Liver (tissue), 9 donors: ENCODE results near the gene ADGRV1. TPM values are rescaled to one million over a fixed set of nuclear protein-coding genes. Genes with fewer than 3 reads are reported as not detected.

Source experiments
- DNase-seq: peaks from one replicate; pipeline ENCODE4 v3.0.0-alpha.2; 2017; ENCODE audit warnings: low spot score
- H3K27ac ChIP-seq, 2 donors: one replicate each; pipeline ENCODE4 v1.7.0; 2013; ENCODE audit warnings: inconsistent platforms in 2 of 2, low read length in 2 of 2, control low read depth in 1 of 2, low read depth in 1 of 2, mild to moderate bottlenecking in 1 of 2
- H3K27me3 ChIP-seq, 4 donors: one replicate each; pipeline versions ENCODE4 v1.6.1 to v1.7.0; 2013; ENCODE audit warnings: low read length in 3 of 4, inconsistent platforms in 1 of 4, mild to moderate bottlenecking in 1 of 4, moderate library complexity in 1 of 4; ENCODE audit not compliant: control insufficient read depth in 4 of 4, insufficient read depth in 4 of 4
- H3K36me3 ChIP-seq, 4 donors: one replicate each; pipeline versions ENCODE4 v1.6.1 to v1.7.0; 2013; ENCODE audit warnings: low read length in 3 of 4, mild to moderate bottlenecking in 3 of 4, low read depth in 1 of 4, moderate library complexity in 1 of 4; ENCODE audit not compliant: control insufficient read depth in 4 of 4, insufficient read depth in 3 of 4
- H3K4me1 ChIP-seq, 4 donors: one replicate each; pipeline versions ENCODE4 v1.6.1 to v1.7.0; 2013; ENCODE audit warnings: low read length in 3 of 4, mild to moderate bottlenecking in 3 of 4, moderate library complexity in 1 of 4; ENCODE audit not compliant: control insufficient read depth in 4 of 4, insufficient read depth in 4 of 4
- H3K4me3 ChIP-seq, 3 donors: one replicate each; pipeline versions ENCODE4 v1.6.1 to v1.7.0; 2013; ENCODE audit warnings: low read length in 3 of 3, control low read depth in 1 of 3, low read depth in 1 of 3, mild to moderate bottlenecking in 1 of 3
- H3K9ac ChIP-seq, 2 donors: one replicate each; pipeline ENCODE4 v1.7.0; 2013; ENCODE audit warnings: low read length in 2 of 2, mild to moderate bottlenecking in 2 of 2, moderate library complexity in 2 of 2, control low read depth in 1 of 2, low read depth in 1 of 2
- H3K9me3 ChIP-seq, 4 donors: one replicate each; pipeline versions ENCODE4 v1.6.1 to v1.7.0; 2013; ENCODE audit warnings: low read length in 3 of 4; ENCODE audit not compliant: control insufficient read depth in 4 of 4
- EGR1 ChIP-seq, 2 donors: IDR thresholded peaks; 2 replicates each; pipeline ENCODE4 v1.6.1; 2016 to 2018; ENCODE audit warnings: antibody characterized with exemption in 2 of 2, low read depth in 2 of 2
- FOXA1 ChIP-seq: IDR thresholded peaks from 2 replicates; pipeline ENCODE4 v1.6.1; 2016; ENCODE audit warnings: antibody characterized with exemption
- GABPA ChIP-seq, 2 donors: IDR thresholded peaks in 1 of 2; conservative IDR thresholded peaks in 1 of 2; 2 replicates each; pipeline ENCODE4 v1.6.1; 2016; ENCODE audit warnings: antibody characterized with exemption in 2 of 2, mild to moderate bottlenecking in 1 of 2, moderate library complexity in 1 of 2
- HNF4A ChIP-seq, 2 donors: conservative IDR thresholded peaks; 2 replicates each; pipeline ENCODE4 v1.6.1; 2016; ENCODE audit warnings: antibody characterized with exemption in 2 of 2, mild to moderate bottlenecking in 2 of 2
- HNF4G ChIP-seq: IDR thresholded peaks from 2 replicates; pipeline ENCODE4 v1.6.1; 2016; ENCODE audit warnings: antibody characterized with exemption
- JUND ChIP-seq, 2 donors: IDR thresholded peaks; 2 replicates each; pipeline ENCODE4 v1.6.1; 2016; ENCODE audit warnings: antibody characterized with exemption in 2 of 2
- NR2F2 ChIP-seq: IDR thresholded peaks from 2 replicates; pipeline ENCODE4 v1.6.1; 2016; ENCODE audit warnings: antibody characterized with exemption
- RXRA ChIP-seq, 2 donors: IDR thresholded peaks; 2 replicates each; pipeline ENCODE4 v1.6.1; 2017 to 2018; ENCODE audit warnings: antibody characterized with exemption in 2 of 2, mild to moderate bottlenecking in 1 of 2
- SP1 ChIP-seq: IDR thresholded peaks from 2 replicates; pipeline ENCODE4 v1.6.1; 2018; ENCODE audit warnings: antibody characterized with exemption, mild to moderate bottlenecking
- TAF1 ChIP-seq: conservative IDR thresholded peaks from 2 replicates; pipeline ENCODE4 v1.6.1; 2016; ENCODE audit warnings: antibody characterized with exemption, mild to moderate bottlenecking
- WGBS: extraction: QIAGEN DNeasy Blood & Tissue Kit; methylation state at CpG from one replicate; pipeline ENCODE4 v1.1.7; 2013; 5-methylcytosine and 5-hydroxymethylcytosine counted together
- polyA plus RNA-seq, 2 donors: library from polyadenylated mRNA; stranded (reverse) in 1 of 2; unstranded in 1 of 2; fragments of 200-250 nt in 1 of 2; fragments of >200 nt in 1 of 2; fragmentation: Nextera tagmentation in 1 of 2; extraction: Ambion mirVana in 1 of 2; gene quantifications; one replicate each; pipeline versions ENCODE4 v1.2.1 to v1.2.3, GENCODE V29; 2013 to 2015
- total RNA-seq, 2 donors: library from RNA; depleted of rRNA; stranded (reverse); fragments of >200 nt; gene quantifications; one replicate each; pipeline ENCODE4 v1.2.3, GENCODE V29; 2014
- TF ChIP-seq, protein P1 (sequence below): fragments of 150-350 bp; IDR thresholded peaks from 2 replicates; pipeline ENCODE4 v1.5.1; 2017; ENCODE audit warnings: improper control_type of control experiment, low read depth, low read length; ENCODE audit not compliant: missing input control
- TF ChIP-seq, protein P2 (sequence below): IDR thresholded peaks from 2 replicates; pipeline ENCODE4 v1.6.1; 2016; ENCODE audit warnings: antibody characterized with exemption
- TF ChIP-seq, protein P3 (sequence below): IDR thresholded peaks from 2 replicates; pipeline ENCODE4 v1.6.1; 2016; ENCODE audit warnings: antibody characterized with exemption
- TF ChIP-seq, protein P4 (sequence below): IDR thresholded peaks from 2 replicates; pipeline ENCODE4 v1.6.1; 2016; ENCODE audit warnings: antibody characterized with exemption
- donor health status: healthy.
- donor health status: healthy.
- donor health status: healthy.
- donor health status: healthy.
- donor health status: healthy.

ADGRV1 gene
- total and polyA plus RNA-seq, 4 donors: 5.1 to 15.5 (median 9.6) TPM

DNA sequence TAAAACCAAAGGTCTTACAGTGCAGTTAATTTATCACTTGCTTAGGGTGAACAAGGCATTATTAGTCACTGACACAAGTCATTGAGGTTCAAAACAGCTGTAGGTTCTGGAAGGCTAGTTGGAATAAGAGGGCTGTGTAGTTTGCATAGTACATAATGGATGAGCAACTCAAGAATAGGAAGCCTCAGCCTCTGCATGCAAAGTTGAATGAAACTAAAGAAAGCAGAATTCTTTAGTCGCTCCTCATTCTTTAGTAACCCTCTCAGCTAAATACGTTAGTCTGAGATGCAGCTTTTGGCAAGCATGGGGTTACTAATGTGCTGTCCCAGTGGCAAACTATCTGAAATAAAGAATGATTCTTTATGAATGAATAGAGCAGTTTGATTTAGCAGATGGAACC, 74.2 kb downstream of the ADGRV1 start:
- Histone ChIP-seq H3K4me3 (no peak overlapping the region), H3K27ac (no peak overlapping the region), H3K36me3 (no peaks in the 10 kb centered on the region), H3K9ac (no peak overlapping the region), H3K9me3 (no peaks in the 10 kb centered on the region), H3K4me1 (no peaks in the 10 kb centered on the region), H3K27me3 (peaks cover 0 to 2% (median 0%) of the 10 kb centered on the region in 4 donors)
- no peak for DNase-seq
- 76% methylated on average over 2 of the region's 2 CpGs for WGBS
- no peak for TF ChIP-seq GABPA (IDR thresholded peaks at IDR 0.05 in 1 of 2, conservative IDR thresholded peaks at IDR 0.05 in 1 of 2)
- TF ChIP-seq, protein P1, sequence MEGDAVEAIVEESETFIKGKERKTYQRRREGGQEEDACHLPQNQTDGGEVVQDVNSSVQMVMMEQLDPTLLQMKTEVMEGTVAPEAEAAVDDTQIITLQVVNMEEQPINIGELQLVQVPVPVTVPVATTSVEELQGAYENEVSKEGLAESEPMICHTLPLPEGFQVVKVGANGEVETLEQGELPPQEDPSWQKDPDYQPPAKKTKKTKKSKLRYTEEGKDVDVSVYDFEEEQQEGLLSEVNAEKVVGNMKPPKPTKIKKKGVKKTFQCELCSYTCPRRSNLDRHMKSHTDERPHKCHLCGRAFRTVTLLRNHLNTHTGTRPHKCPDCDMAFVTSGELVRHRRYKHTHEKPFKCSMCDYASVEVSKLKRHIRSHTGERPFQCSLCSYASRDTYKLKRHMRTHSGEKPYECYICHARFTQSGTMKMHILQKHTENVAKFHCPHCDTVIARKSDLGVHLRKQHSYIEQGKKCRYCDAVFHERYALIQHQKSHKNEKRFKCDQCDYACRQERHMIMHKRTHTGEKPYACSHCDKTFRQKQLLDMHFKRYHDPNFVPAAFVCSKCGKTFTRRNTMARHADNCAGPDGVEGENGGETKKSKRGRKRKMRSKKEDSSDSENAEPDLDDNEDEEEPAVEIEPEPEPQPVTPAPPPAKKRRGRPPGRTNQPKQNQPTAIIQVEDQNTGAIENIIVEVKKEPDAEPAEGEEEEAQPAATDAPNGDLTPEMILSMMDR: no peak
- TF ChIP-seq RXRA (IDR thresholded peaks at IDR 0.05): no peak
- TF ChIP-seq EGR1 (IDR thresholded peaks at IDR 0.05; ENCODE audit: low read depth in 2 of 2): no peak
- TF ChIP-seq TAF1: no peak

DNA sequence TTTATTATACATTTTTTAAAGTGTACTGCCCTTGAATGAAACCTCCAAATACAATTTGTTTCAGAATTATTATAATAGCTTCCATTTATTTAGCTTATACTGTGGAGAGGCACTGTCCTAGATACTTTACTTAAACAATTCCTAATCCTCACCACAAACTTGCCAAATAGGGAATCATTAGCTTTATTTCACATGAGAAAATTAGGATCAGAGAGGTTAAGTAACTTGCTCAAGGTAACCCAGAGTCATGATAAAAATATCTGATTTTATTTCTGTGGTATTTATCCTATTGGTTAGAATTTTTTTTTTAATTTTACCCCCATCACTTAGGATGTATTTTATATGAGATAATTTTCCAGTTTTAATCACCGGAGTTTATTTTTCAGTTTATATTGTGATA, 78.4 kb downstream of the ADGRV1 start:
- WGBS: 52% methylated on average over 1 of the region's 1 CpG
- no peak overlapping the region for H3K27ac ChIP-seq

DNA sequence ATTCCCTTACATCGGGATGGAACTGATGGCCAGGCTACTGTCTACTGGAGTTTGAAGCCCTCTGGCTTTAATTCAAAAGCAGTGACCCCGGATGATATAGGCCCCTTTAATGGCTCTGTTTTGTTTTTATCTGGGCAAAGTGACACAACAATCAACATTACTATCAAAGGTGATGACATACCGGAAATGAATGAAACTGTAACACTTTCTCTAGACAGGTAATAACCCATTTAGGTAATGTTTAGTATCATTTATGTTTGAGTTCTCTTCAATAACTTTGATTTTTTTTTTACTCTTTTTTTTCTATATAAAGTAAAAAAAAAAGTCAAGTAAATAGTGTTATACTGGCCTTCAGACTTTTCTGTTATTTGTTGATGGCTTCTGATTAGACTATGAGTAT, 79.1 kb downstream of the ADGRV1 start:
- no peak for DNase-seq
- H3K36me3 ChIP-seq: no peaks in the 10 kb centered on the region
- H3K9me3 ChIP-seq: no peaks in the 10 kb centered on the region
- peaks cover 0 to 2% (median 0%) of the 10 kb centered on the region in 4 donors for H3K27me3 ChIP-seq
- H3K4me3 ChIP-seq: no peak overlapping the region
- H3K27ac ChIP-seq: no peak overlapping the region
- TF ChIP-seq FOXA1 (no peak), JUND (IDR thresholded peaks at IDR 0.05) (no peak), RXRA (IDR thresholded peaks at IDR 0.05) (no peak), EGR1 (IDR thresholded peaks at IDR 0.05; ENCODE audit: low read depth in 2 of 2) (no peak), SP1 (no peak), HNF4A (conservative IDR thresholded peaks at IDR 0.05) (no peak), TAF1 (no peak), HNF4G (no peak)
- TF ChIP-seq, protein P2, sequence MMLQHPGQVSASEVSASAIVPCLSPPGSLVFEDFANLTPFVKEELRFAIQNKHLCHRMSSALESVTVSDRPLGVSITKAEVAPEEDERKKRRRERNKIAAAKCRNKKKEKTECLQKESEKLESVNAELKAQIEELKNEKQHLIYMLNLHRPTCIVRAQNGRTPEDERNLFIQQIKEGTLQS: no peak
- TF ChIP-seq, protein P3, sequence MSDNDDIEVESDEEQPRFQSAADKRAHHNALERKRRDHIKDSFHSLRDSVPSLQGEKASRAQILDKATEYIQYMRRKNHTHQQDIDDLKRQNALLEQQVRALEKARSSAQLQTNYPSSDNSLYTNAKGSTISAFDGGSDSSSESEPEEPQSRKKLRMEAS: no peak
- TF ChIP-seq, protein P4, sequence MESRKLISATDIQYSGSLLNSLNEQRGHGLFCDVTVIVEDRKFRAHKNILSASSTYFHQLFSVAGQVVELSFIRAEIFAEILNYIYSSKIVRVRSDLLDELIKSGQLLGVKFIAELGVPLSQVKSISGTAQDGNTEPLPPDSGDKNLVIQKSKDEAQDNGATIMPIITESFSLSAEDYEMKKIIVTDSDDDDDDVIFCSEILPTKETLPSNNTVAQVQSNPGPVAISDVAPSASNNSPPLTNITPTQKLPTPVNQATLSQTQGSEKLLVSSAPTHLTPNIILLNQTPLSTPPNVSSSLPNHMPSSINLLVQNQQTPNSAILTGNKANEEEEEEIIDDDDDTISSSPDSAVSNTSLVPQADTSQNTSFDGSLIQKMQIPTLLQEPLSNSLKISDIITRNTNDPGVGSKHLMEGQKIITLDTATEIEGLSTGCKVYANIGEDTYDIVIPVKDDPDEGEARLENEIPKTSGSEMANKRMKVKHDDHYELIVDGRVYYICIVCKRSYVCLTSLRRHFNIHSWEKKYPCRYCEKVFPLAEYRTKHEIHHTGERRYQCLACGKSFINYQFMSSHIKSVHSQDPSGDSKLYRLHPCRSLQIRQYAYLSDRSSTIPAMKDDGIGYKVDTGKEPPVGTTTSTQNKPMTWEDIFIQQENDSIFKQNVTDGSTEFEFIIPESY: no peak
- WGBS: 70% methylated on average over 3 of the region's 3 CpGs
- H3K9ac ChIP-seq: no peak overlapping the region
- peaks cover 0 to 4% (median 0%) of the 10 kb centered on the region in 4 donors for H3K4me1 ChIP-seq

More for the DNA sequence above, 78.4 kb downstream of the ADGRV1 start:
- Histone ChIP-seq H3K27me3 (peaks cover 0 to 2% (median 0%) of the 10 kb centered on the region in 4 donors), H3K4me3 (no peak overlapping the region), H3K9ac (no peak overlapping the region), H3K9me3 (no peaks in the 10 kb centered on the region), H3K4me1 (peaks cover 0 to 4% (median 0%) of the 10 kb centered on the region in 4 donors), H3K36me3 (no peaks in the 10 kb centered on the region)
- no peak for DNase-seq
- TF ChIP-seq HNF4G: no peak
- TF ChIP-seq FOXA1: no peak
- TF ChIP-seq, protein P4: no peak
- TF ChIP-seq JUND (IDR thresholded peaks at IDR 0.05): no peak
- TF ChIP-seq EGR1 (IDR thresholded peaks at IDR 0.05; ENCODE audit: low read depth in 2 of 2): no peak
- TF ChIP-seq NR2F2: no peak
